RCC 7860 (cell line): ENCODE results near the gene SLC2A5.

Experiments
- DNase-seq: peaks from one replicate; pipeline ENCODE4 v3.0.0-alpha.2; 2015; ENCODE audit warnings: low spot score
- FAIRE-seq: peaks from 2 replicates; lab custom pipeline; 2012; peaks lifted over from hg19 to GRCh38; lab: Jason Lieb, UNC

Gene SLC2A5

DNA sequence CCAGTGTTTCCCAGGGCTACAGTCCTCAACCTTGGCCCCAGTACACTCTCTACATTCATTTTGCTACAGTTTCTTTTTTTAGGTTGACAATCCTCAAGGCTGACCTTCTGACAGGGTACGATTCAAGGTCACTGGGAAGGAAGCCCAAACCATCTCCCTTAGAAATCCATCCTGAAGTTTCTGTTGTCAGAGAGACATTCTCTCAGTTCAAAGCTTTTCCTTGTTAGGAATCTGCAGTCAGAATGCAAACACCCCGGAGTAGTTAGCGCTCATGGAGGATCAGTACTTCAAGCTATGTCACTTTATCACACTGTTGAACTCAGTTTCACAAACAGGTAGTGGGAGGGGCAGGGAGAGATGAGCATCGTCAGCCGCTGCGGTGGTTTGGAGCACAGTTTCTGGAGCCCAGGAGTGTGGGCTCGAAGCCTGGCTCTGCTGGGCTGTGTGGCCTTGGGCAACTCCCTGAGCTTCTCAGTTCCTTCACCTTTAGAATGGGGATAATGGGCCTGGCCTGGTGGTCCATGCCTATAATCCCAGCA lies 4.2 kb downstream of the SLC2A5 start:
- FAIRE-seq (no peak), DNase-seq (no peak)

DNA sequence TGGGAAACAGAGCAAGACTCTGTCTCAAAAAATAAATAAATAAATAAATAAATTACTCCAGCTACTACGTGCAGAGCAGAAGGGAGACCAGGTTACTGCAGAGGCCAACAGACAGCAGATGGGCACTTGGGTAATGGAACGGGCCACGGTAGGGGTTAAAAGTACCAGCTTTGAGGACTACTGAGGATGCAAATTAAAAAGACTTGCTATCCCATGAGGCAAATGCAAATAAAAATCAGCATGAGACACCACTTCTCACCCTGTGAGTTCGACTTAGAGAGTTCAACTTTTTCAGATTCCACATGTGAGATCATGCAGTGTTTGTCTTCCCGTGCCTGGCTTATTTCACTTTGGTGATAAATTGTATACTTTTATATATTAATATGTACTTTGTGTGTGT lies 6.6 kb downstream of the SLC2A5 start:
- no peak for FAIRE-seq
- no peak for DNase-seq

DNA sequence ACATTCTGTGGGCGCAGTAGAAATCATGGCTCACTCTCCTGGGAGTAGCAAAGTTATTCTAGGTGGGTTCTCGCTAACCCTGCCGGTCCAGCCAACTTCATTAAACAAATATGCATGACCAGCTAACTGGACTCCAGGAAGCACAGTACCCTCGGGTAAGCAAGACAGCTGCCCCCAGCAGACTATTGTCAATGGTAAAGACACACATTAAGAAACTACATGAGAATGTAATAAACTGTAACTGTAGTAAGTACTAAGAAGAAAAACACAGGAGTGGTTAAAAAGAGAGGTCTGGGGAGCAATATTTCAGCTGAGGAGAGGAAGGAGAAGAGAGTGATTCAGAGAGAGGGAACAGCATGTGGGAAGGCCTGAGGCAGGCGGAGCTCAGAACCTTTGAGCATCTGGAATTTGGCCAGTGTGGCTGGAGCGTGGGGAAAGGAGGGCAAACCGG lies 7.4 kb downstream of the SLC2A5 start:
- DNase-seq (no peak), FAIRE-seq (no peak)

DNA sequence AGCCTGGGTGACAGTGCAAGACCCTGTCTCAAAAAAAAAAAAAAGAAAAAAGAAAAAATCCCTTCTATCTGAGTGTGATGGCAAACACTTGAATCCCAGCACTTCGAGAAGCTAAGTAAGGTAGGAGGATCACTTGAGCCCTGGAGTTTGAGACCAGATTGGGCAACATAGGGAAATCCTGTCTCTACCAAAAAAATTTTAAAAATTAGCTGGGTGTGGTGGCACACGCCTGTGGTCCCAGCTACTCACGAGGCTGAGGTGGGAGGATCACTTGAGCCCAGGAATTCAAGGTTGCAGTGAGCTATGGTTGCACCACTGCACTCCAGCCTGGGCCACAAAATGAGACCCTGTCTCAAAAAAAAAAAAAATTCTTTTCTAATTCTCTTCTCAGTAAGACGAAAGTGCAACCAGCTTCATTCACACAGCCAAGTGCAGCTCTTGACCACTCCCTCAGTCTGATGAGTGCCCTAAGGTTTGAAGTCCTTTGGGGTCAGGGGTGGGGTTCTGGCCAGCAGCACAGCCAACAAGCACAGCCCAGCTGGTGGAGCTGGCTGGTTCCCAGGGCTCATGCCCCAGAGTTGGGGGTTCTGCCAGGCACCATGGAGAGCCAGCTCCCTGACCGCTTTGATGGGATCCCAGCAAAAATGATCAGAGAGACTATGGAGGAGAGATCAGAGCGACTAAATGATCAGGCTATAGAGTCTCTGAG lies 8.0 kb downstream of the SLC2A5 start:
- no peak for FAIRE-seq
- DNase-seq, result no peak

DNA sequence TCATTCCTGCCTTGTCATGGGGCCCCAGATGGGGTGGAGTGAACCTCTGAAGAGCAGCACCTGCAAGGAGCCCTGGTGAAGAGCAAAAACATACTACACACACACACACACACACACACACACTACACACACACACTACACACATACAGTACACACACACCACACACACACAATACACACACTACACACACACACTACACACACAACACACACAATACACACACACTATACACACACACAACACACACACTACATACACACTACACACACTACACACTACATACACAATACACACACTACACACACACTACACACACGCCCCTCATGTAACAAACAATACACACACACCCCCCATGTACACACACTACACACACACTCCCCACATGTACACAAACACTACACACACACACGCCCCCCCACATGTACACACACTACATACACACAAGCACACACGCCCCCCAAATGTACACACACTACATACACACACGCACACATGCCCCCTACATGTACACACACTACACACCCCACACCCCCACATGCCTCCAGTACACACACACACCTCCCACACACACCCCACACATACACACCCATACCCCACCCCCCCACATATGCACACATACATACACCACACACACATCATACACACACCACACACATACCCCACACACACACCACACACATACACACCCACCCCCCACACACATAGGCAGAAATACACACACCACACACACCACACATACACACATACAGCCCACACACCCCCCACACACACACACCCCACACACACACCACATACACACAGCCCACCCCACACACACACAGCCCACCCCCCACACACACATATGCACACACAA lies 9.3 kb downstream of the SLC2A5 start:
- FAIRE-seq (no peak), DNase-seq (no peak)

DNA sequence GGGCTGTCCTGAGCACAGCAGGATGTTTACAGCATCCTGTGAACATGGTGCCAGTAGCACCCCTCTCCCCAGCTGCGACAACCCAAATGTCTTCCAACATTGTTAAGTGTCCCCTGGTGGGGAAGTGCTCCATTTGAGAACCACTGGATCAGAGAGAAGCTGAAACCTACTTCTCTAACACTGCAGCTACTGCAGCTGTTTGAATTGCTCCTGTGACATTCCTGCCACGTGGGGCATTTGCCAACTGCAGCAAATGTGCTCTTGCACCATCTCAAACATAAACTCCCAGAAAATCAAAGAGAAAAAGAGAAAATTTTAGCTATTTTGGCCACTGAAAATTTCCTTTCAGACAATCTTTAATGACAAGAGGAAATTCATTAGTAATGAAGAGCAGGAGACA lies 11.0 kb downstream of the SLC2A5 start:
- FAIRE-seq (no peak), DNase-seq (no peak)

DNA sequence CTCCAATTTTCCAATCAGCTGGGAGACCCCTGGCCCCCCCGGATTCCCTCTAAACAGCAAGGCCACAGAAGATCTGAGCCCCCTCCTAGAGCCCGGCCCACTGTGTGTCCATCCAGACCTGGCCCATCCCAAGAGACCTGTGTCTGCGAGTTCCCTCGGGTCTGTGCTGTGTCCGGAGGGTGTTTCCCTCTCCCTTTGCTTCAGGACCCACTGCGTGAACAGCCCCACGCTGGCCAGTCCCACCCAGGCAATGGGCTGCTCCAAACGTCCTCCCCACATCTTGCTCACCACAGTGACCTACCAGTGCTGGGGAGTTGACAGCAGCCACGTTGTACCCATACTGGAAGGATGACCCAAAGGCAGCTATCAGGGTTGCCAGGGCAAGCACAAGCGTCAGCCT lies 11.6 kb downstream of the SLC2A5 start:
- FAIRE-seq (no peak), DNase-seq (no peak)

DNA sequence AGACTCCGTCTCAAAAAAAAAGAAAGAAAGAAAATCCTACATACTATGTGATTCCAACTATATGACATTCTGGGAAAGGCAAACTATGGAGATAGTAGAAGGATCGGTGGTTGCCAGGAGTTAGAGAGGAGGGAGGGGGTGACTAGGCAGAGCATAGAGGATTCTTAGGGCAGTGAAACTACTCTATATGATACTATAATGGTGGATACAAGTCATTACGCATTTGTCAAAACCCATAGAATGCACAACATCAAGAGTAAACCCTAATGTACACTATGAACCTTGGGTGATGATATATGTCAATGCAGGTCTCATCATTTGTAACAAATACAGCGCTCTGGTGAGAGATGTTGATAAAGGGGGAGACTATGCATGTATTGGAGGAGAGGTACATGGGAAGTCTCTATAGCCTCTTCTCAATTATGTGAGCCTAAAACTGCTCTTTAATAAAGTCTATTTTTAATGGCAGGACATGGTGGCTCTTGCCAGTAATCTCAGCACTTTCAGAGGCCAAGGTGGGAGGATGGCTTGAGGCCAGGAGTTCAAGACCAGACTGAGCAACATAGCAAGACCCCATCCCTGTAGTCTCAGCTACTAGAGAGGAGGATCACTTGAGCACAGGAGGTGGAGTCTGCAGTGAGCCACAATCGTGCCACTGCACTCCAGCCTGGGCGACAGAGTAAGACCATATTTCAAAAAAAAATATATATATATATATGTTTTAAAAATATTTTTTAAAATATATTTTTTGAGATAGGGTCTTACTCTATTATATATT lies 17.0 kb downstream of the SLC2A5 start:
- FAIRE-seq (no peak), DNase-seq (no peak)

DNA sequence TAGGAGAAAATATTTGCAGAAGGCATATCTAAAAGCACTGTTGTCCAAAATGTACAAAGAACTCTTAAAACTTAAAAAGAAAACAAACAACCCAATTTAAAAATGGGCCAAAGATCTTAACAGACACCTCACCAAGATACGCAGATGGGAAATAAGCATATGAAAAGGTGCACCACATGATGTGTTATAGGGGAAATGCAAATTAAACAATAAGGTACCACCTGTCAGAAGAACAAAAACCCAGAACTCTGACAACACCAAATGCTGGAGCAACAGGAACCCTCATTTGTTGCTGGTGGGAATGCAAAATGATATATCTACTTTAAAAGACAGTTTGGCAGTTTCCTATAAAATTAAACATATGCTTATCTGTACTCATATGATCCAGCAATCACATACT lies 18.1 kb downstream of the SLC2A5 start:
- FAIRE-seq, result no peak
- no peak for DNase-seq

DNA sequence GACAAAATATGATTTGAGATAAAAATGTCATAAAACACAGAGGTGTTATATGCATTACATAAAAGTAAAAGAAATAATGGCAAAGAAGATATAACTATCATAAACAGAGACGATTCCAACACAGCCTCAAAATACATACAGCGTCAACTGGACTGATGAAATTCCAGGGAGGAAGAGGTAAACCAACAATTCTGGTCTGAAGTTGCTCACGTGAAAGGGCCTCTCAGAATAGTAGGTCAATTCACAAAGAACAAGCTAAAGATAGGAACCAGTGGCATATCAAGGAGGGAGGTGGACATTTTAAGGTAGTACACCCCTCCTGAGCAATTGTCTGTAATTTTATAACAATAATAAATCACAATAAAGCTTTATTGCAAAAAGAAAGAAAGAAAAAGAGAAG lies 18.6 kb downstream of the SLC2A5 start:
- FAIRE-seq, result no peak
- DNase-seq, result no peak

DNA sequence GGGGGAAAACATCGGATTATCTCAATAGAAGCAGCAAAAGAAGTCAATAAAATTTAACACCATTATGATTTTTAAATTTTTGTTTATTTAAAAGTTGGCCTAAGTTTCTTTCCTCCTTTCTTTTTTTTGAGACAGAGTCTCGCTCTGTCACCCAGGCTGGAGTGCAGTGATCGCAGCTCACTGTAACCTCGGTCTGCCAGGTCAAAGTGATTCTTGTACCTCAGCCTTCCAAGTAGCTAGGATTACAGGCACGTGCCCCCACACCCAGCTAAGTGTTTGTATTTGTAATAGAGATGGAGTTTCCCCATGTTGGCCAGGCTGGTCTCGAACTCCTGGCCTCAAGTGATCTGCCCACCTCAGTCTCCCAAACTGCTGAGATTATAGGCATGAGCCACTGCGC lies 20.9 kb downstream of the SLC2A5 start:
- FAIRE-seq (no peak), DNase-seq (no peak)

DNA sequence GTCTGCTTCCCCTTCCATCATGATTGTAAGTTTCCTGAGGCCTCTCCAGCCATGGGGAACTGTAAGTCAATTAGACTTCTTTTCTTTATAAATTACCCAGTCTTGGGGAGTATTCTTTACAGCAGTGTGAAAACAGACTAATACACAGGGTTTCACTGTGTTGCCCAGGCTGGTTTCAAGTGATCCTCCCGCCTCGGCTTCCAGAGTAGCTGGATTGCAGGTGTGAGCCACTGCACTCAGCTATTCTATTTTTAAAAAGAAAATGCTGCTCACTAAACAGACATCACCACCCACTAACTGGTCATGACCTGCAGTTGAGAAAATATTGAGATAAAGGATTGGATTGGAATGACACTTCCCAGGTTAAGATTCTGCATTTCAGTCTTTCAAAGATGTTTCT lies 22.4 kb downstream of the SLC2A5 start:
- DNase-seq, result no peak

DNA sequence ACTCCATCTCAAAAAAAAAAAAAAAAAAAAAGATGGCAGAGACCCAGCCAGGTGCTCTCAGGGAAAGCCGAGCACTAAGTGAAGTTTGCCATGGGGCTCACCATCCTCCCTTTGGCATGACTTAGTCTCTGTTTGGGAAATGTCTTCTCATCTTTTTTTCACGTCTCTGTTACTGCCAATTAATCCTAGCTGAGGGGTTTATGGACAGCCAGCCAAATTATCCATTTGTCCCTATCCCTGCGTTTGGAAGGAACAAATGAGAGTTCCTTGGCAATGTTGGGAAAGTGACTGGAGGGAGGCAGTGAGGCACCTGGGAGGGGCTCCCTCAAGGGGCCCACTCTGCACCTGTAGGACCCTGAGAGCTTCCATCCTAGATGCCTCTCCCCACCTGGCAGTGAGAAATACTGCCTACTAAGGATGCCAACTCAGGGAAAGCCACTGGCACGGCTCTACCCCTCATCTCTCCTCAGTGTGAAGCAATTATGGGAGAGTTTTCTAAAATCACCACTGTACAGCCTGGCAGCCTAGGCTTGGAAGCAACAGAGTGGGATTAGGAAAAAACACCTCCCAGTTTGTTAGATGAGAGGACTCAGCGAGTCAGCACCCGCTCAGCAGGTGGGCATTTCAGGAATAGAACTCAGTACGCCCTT lies 23.4 kb downstream of the SLC2A5 start:
- FAIRE-seq (no peak), DNase-seq (no peak)

More for the DNA sequence above, 22.4 kb downstream of the SLC2A5 start:
- FAIRE-seq, result no peak

DNA sequence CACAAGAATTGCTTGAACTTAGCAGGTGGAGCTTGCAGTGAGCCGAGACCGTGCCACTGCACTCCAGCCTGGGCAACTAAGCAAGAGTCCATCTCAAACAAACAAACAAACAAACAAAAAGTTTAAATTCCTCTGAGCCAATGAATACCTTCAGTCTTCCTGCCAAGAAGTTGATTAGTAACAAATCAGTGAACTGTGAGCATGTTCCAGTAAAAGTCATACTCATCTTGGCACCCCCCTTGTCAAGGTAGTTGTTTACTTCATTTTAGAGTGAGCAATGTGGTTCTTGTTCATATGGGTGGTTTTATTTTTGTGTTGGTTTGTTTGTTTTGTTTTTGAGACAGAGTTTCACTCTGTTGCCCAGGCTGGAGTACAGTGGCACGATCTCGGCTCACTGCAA lies 25.2 kb downstream of the SLC2A5 start:
- FAIRE-seq (no peak), DNase-seq (no peak)

DNA sequence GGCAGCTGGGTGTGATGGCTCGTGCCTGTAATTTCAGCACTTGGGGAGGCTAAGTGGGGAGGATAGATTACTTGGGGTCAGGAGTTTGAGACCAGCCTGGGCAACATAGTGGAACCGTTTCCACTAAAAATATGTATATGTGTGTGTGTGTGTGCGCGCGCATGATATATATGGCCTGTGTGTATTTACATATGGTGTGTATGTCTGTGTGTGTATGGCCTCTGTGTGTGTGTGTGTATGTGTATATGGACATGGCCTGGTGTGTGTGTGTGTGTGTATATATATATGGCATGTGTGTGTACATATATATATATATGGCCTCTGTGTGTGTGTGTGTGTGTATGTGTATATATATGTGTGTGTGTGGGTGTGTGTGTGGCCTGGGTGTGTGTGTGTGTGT lies 27.2 kb downstream of the SLC2A5 start:
- DNase-seq, result no peak
- no peak for FAIRE-seq

DNA sequence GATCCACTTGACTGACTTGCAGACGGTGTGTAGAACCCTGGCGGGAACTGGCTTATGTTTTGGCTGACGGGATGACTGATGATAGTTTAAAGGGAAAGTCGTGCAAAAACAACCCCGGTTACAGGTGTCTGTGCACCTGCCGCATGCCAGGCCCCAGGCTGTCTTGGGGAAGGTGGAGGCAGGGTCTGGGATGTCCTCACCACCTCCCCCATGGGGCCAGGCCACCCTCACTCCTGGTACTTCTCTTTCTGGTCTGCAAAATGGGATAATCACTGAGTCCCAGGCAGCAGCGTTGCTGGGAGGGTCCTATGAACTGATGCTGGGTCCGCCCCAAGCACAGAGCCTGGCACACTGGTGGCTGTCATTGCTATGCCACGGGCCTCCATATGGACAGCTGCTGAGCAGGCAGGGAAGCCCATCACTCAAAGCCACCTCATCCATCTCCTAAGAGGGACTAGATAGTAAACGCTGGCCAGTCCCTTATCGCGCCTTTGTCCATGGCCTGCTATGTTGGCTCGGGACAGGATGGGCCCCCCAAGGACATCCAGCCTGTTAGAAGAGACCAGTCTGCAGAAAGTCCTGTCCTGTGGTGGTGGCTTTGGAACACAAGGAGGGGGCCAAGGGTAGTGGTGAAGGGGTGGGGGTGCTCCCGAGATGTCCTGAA lies 28.2 kb downstream of the SLC2A5 start:
- DNase-seq (no peak), FAIRE-seq (no peak)

DNA sequence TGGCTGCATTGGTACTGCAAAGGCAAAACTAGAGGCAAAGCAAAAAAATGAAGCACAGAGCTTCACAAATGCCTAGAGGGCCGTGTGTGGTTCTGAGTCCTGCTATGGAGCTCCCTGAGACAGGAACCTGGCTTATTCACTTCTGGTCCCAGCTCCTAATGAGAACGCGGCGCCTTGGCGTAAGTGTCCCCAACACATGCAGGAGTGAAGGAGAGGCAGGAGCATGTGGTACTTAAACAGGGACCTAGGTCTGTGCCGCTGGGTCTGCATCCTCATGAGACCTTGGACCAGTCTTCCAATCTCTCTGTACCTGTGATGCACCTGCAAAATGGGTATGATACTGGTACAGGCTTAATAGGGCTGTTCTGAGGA lies 28.8 kb downstream of the SLC2A5 start:
- DNase-seq (no peak), FAIRE-seq (no peak)

DNA sequence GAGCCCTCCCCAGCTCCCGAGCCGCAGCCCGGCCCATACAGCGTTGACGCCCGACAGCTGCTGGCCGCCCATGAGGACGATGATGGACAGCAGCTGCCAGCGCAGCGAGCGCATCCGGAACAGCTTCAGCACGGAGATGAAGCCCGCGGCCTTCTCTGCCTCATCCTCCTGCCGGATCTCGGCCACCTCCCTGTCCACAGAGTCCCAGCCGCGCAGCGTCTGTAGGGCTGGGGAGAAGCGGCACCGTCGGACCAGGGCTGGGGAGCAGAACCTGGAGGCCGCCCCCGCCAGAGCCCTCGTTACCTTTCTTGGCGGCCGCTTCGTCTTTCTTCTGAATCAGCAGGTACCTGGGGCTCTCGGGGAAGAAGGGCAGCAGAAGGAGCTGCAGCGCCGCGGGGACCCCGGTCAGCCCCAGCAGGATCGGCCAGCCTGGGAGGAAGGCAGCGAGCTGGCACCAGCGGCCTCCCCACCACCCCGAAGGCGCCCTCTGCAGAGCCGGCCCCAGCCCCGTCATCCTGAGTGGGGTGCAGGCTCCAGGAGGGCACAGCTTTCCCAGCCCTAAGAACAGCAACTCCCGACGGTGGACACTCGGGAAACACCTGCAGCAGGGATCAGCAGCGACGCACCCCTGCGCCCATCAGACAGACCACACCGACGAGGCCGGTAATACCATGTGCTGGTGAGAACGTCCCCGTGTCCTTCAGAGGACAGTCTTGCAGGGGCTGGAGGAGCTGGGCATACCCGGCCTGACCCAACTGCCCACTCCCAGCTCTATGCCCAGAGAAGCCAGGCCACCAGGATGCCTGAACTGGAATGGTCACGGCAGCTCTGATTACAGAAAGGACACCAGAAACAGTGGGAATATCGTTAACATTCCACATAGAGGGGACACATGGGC lies 29.4 kb downstream of the SLC2A5 start:
- no peak for DNase-seq
- FAIRE-seq, result no peak
